Frontal cortex (tissue), 1 donor: ENCODE measurements around the gene RNASEH2B. TPM values are rescaled to one million over a fixed set of nuclear protein-coding genes. Genes with fewer than 3 reads are reported as not detected.

Experiments used
- total RNA-seq: library from RNA; depleted of rRNA; stranded (reverse); fragments of >200 nt; gene quantifications from one replicate; pipeline ENCODE4 v1.2.3, GENCODE V29; 2014

RNASEH2B gene
- total RNA-seq, 1 donor from 2014 or later: 424 TPM

Other genes starting within 250 kb of the RNASEH2B start
- 17.9 TPM for gene DLEU7, start 66.1 kb upstream of the RNASEH2B start, total RNA-seq
- gene C13orf42, start 201.5 kb downstream of the RNASEH2B start, total RNA-seq: under 0.01 TPM